ENCODE data around the gene TSTD2.

DNA sequence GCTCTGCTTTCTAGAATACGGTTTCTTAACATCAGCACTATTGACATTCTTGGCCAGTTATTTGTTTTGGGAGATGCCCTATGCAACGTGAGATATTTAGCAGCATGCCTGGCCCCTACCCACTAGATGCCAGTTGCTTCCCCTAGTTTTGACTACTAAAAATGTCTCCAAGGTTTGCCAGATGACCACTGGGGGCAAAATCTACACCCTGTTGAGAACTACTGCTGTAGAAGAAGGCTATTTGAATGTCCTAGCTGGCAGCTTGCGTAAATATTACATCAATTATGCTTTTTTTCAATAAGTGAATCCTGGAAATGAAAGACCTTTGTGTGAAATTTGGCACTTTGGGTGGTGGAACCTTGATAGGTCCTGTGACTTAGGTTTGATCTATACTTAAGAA lies 5.5 kb upstream of the TSTD2 start:
- TF ChIP-seq POLR2A (IDR thresholded peaks at IDR 0.05) = no peak
- TF ChIP-seq, protein P1, sequence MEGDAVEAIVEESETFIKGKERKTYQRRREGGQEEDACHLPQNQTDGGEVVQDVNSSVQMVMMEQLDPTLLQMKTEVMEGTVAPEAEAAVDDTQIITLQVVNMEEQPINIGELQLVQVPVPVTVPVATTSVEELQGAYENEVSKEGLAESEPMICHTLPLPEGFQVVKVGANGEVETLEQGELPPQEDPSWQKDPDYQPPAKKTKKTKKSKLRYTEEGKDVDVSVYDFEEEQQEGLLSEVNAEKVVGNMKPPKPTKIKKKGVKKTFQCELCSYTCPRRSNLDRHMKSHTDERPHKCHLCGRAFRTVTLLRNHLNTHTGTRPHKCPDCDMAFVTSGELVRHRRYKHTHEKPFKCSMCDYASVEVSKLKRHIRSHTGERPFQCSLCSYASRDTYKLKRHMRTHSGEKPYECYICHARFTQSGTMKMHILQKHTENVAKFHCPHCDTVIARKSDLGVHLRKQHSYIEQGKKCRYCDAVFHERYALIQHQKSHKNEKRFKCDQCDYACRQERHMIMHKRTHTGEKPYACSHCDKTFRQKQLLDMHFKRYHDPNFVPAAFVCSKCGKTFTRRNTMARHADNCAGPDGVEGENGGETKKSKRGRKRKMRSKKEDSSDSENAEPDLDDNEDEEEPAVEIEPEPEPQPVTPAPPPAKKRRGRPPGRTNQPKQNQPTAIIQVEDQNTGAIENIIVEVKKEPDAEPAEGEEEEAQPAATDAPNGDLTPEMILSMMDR (IDR thresholded peaks at IDR 0.05) = no peak

Measured in adrenal gland (tissue), 5 donors.